Gastroesophageal sphincter (tissue), 4 donors: ENCODE data around the gene GRIK2. TPM values are rescaled to one million over a fixed set of nuclear protein-coding genes. Genes with fewer than 3 reads are reported as not detected.

Source experiments
- ATAC-seq: fragments of 150-250 bp; one replicate; pipeline ENCODE4 v1.9.1; 2016; ENCODE audit warnings: mild to moderate bottlenecking, moderate library complexity
- H3K27ac ChIP-seq, 4 donors: fragments of 200-600 bp; sonication (generic) in 3 of 4; 1 replicate in 3 of 4; 2 replicates in 1 of 4; pipeline ENCODE4 v1.5.1; 2016 to 2019
- H3K27me3 ChIP-seq: fragments of 200-600 bp; sonication (generic); one replicate; pipeline ENCODE4 v1.5.1; 2019
- H3K36me3 ChIP-seq, 2 donors: fragments of 200-600 bp; sonication (generic); one replicate each; pipeline ENCODE4 v1.5.1; 2019; ENCODE audit warnings: control low read depth in 1 of 2
- H3K4me1 ChIP-seq, 3 donors: fragments of 200-600 bp; sonication (generic); 1 replicate in 2 of 3; 2 replicates in 1 of 3; pipeline ENCODE4 v1.5.1; 2016 to 2019; ENCODE audit warnings: control low read depth in 2 of 3
- H3K4me3 ChIP-seq, 2 donors: fragments of 200-600 bp; sonication (generic); one replicate each; pipeline ENCODE4 v1.5.1; 2019; ENCODE audit warnings: mild to moderate bottlenecking in 1 of 2, moderate library complexity in 1 of 2
- H3K9me3 ChIP-seq, 3 donors: fragments of 200-600 bp; sonication (generic); one replicate each; pipeline ENCODE4 v1.5.1; 2017 to 2019; ENCODE audit warnings: control low read depth in 2 of 3
- CTCF ChIP-seq, 4 experiments: fragments of 200-600 bp in 2 of 4; fragments of 450-650 bp in 2 of 4; sonication (generic) in 1 of 4; IDR thresholded peaks; one replicate each; pipeline ENCODE4 v1.5.1; 2017 to 2019; ENCODE audit warnings: antibody characterized with exemption in 4 of 4, mild to moderate bottlenecking in 2 of 4, moderate library complexity in 2 of 4
- EP300 ChIP-seq: sonication (generic); formaldehyde crosslinking; IDR thresholded peaks from one replicate; pipeline ENCODE4 v1.6.1; 2017; ENCODE audit warnings: antibody characterized with exemption, mild to moderate bottlenecking
- POLR2A ChIP-seq, 2 donors: fragments of 450-650 bp; IDR thresholded peaks; one replicate each; pipeline ENCODE4 v1.6.1; 2017; ENCODE audit warnings: antibody characterized with exemption in 2 of 2, mild to moderate bottlenecking in 2 of 2, moderate library complexity in 1 of 2
- POLR2AphosphoS5 ChIP-seq: sonication (generic); formaldehyde crosslinking; IDR thresholded peaks from one replicate; pipeline ENCODE4 v1.6.1; 2017; ENCODE audit warnings: antibody characterized with exemption
- WGBS, 2 donors: methylation state at CpG; one replicate each; pipeline ENCODE4 v1.1.5; 2018; ENCODE audit warnings: low coverage in 1 of 2; 5-methylcytosine and 5-hydroxymethylcytosine counted together
- total RNA-seq, 4 donors: library from RNA; depleted of rRNA; stranded (reverse); fragments of >200 nt; gene quantifications; one replicate each; pipeline ENCODE4 v1.1.0, GENCODE V29; 2016

GRIK2 gene
- total RNA-seq, 4 donors from 2014 or later, result 0.82 to 2.2 (median 1.0) TPM

- Histone ChIP-seq H3K9me3 (no peaks in the 10 kb centered on the region), H3K27me3 (no peaks in the 10 kb centered on the region), H3K4me1 (no peaks in the 10 kb centered on the region), H3K36me3 (no peaks in the 10 kb centered on the region), H3K4me3 (no peak overlapping the region), H3K27ac (no peak overlapping the region)
- TF ChIP-seq POLR2AphosphoS5, result no peak
- no peak for TF ChIP-seq CTCF (IDR thresholded peaks at IDR 0.05)
- no peak for TF ChIP-seq EP300
- TF ChIP-seq POLR2A (IDR thresholded peaks at IDR 0.05), result no peak
- no peak for ATAC-seq
- WGBS, 2 donors, result 91 to 100% methylated on average over 2 to 5 of the region's 5 CpGs
Observed at GRCh38 chr6:101433141-101433540, 39.6 kb downstream of the GRIK2 start.

GRCh38 chr6:101434601-101435000, 41.1 kb downstream of the GRIK2 start:
- no peak for ATAC-seq

GRCh38 chr6:101435038-101435437, 41.5 kb downstream of the GRIK2 start:
- Histone ChIP-seq H3K27ac (no peak overlapping the region), H3K36me3 (no peaks in the 10 kb centered on the region), H3K27me3 (no peaks in the 10 kb centered on the region), H3K4me3 (no peak overlapping the region), H3K4me1 (no peaks in the 10 kb centered on the region), H3K9me3 (no peaks in the 10 kb centered on the region)
- 57 to 85% methylated on average over 1 of the region's 1 CpG for WGBS, 2 donors
- TF ChIP-seq POLR2A (IDR thresholded peaks at IDR 0.05) (no peak), EP300 (no peak), POLR2AphosphoS5 (no peak), CTCF (IDR thresholded peaks at IDR 0.05) (no peak)
- ATAC-seq, result no peak

More at GRCh38 chr6:101434601-101435000, 41.1 kb downstream of the GRIK2 start:
- Histone ChIP-seq H3K9me3 (no peaks in the 10 kb centered on the region), H3K27ac (no peak overlapping the region), H3K4me3 (no peak overlapping the region), H3K36me3 (no peaks in the 10 kb centered on the region), H3K4me1 (no peaks in the 10 kb centered on the region), H3K27me3 (no peaks in the 10 kb centered on the region)
- TF ChIP-seq POLR2AphosphoS5 (no peak), CTCF (IDR thresholded peaks at IDR 0.05) (no peak), EP300 (no peak), POLR2A (IDR thresholded peaks at IDR 0.05) (no peak)
- WGBS, 2 donors, result 38 to 50% methylated on average over 1 to 2 of the region's 2 CpGs

GRCh38 chr6:101439790-101440189, 46.3 kb downstream of the GRIK2 start:
- no peak overlapping the region for H3K4me3 ChIP-seq
- TF ChIP-seq CTCF (IDR thresholded peaks at IDR 0.05) (no peak), EP300 (no peak), POLR2A (IDR thresholded peaks at IDR 0.05) (no peak), POLR2AphosphoS5 (no peak)
- H3K4me1 ChIP-seq, result no peaks in the 10 kb centered on the region
- no peaks in the 10 kb centered on the region for H3K9me3 ChIP-seq
- WGBS, 2 donors, result 86 to 88% methylated on average over 1 of the region's 1 CpG
- no peak overlapping the region for H3K27ac ChIP-seq
- no peak for ATAC-seq
- H3K27me3 ChIP-seq, result no peaks in the 10 kb centered on the region
- no peaks in the 10 kb centered on the region for H3K36me3 ChIP-seq

- TF ChIP-seq CTCF (IDR thresholded peaks at IDR 0.05), result no peak
- no peak for TF ChIP-seq EP300
- TF ChIP-seq POLR2A (IDR thresholded peaks at IDR 0.05), result no peak
- no peaks in the 10 kb centered on the region for H3K27me3 ChIP-seq
Observed at GRCh38 chr6:101443315-101443714, 49.8 kb downstream of the GRIK2 start.

More at GRCh38 chr6:101443315-101443714, 49.8 kb downstream of the GRIK2 start:
- Histone ChIP-seq H3K27ac (no peak overlapping the region), H3K9me3 (no peaks in the 10 kb centered on the region), H3K36me3 (no peaks in the 10 kb centered on the region), H3K4me1 (no peaks in the 10 kb centered on the region), H3K4me3 (no peak overlapping the region)
- ATAC-seq, result no peak
